Mammary epithelial cell (primary cell): ENCODE results near the gene FHL1.

Experiments
- CTCF ChIP-seq, 2 donors: IDR thresholded peaks in 1 of 2; conservative IDR thresholded peaks in 1 of 2; 2 replicates each; pipeline ENCODE4 v1.5.1; 2011 to 2012; ENCODE audit warnings: inconsistent platforms in 2 of 2, low read length in 2 of 2, mild to moderate bottlenecking in 2 of 2, control low read depth in 1 of 2, low read depth in 1 of 2; ENCODE audit not compliant: insufficient read depth in 1 of 2; ENCODE audit errors: extremely low read depth in 1 of 2
- EZH2 ChIP-seq: IDR thresholded peaks from 2 replicates; pipeline ENCODE4 v1.6.1; 2012; ENCODE audit warnings: low read length, inconsistent platforms, borderline replicate concordance

DNA sequence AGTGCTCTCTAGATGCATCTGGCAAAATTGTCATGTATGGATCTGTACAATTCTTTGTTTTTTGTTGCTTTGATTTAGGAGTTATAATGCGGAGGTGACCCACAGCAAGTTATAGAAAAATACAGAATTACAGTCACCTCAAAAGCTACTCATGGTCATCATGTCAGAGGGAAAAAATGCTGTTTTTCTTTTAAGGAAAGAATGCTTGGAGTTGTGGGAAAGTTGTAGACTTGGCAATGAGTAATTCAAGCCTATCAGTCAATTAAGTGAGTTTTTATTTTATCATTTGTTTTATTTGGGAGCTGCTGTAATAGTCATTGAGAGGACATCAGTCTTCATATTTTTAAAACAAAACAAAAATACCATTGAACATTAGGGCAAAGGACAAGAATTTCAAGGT lies 16.4 kb downstream of the FHL1 start:
- TF ChIP-seq CTCF (conservative IDR thresholded peaks at IDR 0.05 in 1 of 2, IDR thresholded peaks at IDR 0.05 in 1 of 2; ENCODE audit: extremely low read depth in 1 of 2, insufficient read depth in 1 of 2, low read depth in 1 of 2, low read length in 2 of 2): no peak
- no peak for TF ChIP-seq EZH2
